Measurements from ENCODE around the gene CYP3A4.
"Not testable (repeated sequence)": the region's sequence is repeated elsewhere in the genome, so short reads cannot be mapped to it uniquely, and the experiment has no call there.

The CYP3A4 gene

DNA sequence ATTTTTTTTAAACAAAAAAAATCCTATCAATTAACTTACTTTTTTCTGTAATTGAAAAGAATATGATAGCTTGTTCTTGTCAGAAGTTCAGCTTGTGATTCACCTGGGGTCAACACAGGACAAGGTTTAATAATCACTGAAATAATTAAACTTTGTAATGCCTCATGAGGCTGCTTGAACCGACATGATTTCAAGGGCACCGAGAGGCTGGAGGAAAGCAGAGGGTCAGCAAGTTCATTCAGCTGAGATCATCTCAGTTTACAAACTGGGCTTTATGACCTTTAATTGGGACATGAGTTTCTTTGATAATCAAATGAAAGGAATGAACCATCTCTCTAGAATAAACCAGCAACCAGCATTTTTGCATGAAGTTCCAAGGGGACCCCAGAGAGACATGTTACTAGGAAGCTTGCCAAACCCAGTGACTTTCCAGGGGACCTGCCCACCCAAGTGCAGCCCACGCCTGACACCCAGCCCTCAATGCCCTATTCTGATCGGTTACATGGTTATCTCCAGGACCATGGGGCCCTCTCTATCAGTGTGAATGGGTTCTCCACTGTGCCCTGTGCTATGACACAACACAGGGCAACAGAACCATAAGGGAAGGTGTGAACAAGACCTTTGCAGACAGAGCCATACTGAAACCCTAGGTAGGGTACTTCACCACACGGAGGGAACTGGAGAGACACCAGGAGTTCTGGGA, 7.8 kb upstream of the CYP3A4 start:
- DNase-seq = no peak

DNA sequence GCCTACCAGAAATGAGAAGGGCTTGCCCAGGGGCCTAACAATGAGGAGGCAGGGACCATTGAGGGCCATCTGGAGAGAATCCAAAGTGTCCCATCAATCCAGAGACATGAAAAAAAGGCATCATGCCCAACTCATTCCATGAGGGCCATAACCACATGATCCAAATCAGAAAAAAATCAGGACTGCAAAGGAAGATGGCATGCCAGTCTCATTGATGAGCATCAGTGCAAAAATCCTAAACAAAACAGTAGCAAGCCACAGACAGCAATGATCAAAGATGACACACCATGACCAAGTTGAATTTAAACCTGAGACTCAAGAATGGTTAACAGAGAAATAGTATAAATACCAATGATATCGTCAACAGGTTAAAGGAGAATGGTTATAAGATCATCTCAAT, 7.0 kb upstream of the CYP3A4 start:
- no peak for DNase-seq

DNA sequence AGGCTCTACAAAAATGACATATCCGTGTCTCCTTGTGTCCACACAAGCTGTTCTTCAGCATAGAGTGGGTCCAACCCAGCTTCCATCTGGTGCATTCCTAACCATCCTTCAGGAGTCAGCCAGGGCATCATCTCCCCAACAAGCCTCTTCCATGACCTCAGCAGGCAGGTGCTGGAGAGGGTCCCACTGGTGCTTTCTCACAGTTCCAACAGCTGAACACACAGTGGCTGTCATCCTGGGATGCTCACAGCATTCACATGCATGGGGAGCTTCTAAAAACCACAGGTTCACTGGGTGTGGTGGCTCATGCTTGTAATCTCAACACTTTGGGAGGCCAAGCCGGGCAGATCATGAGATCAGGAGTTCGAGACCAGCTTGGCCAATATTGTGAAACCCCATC, 6.4 kb upstream of the CYP3A4 start:
- no peak for DNase-seq

DNA sequence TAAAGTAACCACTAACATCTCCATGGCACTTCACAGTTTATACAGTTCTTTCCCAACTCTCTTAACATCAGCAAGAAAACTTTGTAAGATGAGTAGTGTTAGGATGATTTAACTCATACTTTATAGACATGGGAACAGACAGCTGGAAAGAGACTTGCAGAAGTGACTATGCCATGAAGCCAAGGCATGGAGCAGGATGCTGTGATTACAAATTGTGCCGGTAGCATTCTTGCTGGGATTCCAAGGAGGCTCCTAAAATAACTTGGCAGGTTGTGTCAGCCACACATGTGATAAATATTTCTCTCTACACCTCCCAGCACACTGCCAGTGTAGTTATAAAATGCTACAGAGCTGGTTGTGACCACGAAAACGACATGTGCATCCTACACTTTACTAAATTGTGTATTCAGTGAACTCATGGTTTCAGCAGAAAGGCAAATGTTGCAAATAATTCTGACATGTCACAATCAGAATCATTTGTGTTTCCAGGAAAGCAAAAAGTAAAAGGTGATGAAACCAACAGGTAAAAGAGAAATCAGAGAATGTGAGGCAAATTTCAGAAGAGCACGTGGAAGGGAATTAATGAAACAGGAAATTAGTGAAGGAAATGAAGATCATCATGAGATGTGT, 5.6 kb upstream of the CYP3A4 start:
- DNase-seq = no peak

DNA sequence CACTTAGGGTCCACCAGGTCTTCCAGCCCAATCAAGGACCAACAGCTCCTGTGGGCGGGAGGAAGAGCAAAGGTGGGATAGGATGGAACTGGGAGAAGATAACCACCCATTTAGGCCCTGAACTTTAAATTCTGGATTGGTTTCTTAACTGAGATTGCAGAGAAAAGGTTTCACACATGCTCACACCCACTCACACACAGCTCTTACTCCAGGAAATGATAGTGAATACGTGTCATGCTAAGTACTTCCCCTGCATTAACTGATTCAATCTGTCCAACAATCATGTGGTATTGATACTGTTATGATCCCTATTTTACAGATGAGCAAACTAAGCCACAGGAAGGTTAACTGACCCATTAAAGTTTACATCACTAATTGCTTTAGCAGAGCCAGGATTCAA, 4.6 kb upstream of the CYP3A4 start:
- DNase-seq = no peak

DNA sequence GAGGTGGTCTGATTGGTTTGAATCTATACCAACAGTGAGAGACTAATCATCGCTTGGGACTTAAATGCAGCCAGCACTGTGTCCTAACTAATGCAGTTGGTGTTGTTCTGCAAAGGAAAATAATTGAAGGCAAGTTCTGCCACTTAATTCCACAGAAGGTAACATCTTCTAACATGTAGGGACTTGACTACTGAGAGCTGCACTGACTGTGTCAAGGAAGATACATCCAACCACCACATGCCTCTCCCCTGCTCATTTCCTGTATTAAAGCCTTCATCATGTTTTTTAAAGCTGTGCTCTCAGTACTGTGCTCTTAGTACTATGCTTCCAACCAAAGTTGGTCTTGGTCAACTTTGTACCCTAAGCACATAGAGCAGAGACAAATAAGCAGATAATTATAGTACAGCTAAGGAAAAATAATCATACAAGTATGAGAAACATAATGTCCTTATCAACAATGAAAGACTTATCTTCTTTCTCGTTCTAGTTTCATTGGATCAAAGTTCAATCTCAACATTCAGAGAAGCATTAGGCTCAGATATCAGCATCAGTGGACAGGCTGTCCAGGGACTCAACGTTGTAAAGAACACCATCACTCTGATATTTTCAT, 2.8 kb upstream of the CYP3A4 start:
- DNase-seq = no peak

DNA sequence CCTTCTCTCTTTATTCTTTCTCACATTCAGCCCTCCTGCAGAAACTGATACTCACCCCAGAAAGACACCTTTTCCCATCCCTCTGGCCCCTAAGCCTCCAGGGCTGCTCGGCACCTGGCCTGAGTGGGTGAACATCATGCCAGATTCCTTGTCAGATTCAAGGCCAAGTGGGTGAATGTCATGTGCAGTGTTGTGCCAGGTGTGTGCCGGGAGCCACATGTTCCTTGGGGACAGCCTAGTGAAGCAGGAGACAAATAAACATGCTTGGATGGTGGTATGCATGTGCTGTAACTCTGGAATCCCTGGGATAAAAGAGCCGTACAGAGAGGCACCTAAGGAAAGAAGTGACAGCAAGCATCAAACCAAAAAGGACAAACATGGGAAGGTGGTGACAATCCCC, 1.7 kb upstream of the CYP3A4 start:
- not testable (repeated sequence) for DNase-seq

DNA sequence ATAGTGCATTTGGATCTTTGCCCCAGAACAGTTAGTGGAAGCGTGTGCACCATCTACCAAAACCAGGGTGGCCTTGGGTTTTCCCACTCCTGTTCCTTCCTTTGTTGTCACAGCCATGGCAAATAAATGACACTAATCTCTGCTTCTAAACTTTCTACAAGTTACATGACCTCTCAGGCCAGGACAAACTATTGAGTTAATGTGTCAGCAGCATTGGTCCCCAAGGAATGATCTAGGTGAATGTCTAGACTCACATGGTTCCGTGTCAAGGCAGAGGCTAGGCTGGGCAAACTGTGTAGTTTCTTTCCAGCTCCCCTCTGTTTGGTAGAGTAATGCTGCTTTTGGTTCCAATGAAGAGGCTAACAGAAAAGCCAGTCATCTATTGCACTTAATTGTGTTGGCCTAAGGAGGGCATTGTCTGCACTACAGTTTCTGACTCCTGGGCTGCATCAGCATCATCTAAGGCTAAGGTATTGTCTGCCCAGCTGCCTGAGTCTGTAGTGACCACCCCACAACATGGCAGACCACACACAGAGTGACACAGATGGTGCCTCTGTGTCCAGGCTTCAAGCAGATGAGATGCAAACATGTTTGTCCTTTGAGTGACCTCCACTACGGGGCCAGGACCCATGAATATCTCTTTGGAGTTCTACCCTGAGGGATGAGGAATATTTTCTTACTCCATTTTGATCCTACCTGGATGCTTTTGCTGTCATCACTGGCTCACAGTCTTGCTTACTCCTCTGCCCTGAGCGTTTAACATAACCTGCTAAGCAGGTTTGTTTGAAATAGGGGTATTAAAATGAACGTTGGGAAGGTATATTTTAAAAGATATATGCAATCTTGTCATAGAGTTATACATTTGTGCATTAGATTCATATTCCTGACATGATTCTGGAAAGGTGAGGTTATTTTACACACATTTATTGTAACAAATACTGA, 1.7 kb downstream of the CYP3A4 start:
- DNase-seq = no peak

DNA sequence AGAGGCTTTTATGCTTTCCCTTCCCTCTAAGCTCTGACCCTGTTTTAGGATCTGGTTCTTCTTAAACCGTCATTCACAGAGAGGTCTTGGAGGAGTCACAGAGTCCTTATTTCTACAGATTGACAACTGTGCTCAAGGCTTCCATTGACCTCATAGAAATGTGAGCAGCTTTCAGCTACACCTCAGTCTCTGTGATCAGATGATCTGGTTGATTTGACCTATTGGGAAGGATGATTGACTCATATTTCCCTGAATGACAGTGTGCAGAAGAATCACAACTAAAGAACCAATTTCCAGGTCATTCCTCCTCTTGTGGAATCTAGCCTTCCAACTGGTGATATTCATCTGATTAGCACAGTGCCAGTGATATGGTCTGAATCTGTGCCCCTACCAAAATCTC, 3.4 kb downstream of the CYP3A4 start:
- no peak for DNase-seq

DNA sequence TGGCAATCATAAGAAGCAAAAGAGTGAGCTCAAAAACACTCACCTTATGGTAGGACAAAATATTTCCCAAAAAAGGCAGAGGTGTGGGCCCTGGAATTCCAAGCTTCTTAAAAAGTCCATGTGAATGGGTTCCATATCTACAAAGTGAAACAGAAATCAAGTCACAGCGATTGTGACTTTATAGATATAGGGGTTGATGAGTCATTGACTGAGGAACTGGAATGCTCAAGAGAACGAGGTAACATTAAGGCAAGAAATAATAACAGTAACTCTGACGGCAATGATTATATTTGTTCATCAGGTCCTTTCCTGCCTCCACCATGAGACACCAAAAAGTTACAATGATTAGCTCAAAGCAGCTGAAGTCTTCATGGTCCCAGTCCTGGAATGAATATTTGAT, 4.0 kb downstream of the CYP3A4 start:
- no peak for DNase-seq

DNA sequence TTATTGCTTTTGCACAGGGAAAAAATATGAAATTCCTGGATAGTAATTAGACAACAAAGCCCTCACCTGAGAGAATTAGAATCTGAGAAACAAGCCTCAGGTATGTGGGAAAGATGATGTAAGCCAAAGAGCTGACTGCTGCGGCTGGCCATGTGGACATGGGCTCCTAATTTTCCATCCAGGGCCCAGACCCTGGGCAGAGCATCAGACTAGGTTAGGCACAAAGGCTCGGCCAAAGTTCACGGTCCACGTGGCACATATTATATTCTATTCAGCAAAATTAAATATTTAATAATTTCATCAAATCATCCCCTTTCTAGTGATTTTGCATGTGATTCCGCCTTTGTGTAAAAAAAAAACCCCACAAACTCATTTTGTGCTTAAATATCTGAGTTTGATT, 5.1 kb downstream of the CYP3A4 start:
- no peak for DNase-seq

DNA sequence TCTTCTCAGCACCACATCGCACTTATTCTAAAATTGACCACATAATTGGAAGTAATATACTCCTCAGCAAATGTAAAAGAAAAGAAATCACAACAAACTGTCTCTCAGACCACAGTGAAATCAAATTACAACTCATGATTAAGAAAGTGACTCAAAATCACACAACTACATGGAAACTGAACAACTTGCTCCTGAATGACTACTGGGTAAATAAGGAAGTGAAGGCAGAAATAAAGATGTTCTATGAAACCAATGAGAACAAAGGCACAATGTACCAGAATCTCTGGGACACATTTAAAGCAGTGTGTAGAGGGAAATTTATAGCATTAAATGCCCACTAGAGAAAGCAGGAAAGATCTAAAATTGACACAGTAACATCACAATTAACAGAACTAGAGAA, 10.6 kb downstream of the CYP3A4 start:
- DNase-seq = not testable (repeated sequence)

DNA sequence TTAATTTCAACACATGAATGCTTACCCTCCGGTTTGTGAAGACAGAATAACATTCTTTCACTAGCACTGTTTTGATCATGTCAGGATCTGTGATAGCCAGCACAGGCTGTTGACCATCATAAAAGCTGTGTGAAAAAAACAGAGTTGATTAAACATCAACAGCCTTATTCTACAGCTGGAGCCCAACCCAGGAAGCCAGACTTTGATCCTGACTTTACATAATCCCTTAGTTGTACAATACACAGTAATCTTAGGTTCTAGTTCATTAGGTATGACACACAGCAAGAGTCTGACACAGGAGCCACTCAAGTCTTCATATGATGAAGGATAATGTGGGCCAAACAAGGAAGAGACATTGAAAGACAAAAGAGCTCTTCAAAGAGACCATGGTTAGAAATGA, 11.4 kb downstream of the CYP3A4 start:
- no peak for DNase-seq

DNA sequence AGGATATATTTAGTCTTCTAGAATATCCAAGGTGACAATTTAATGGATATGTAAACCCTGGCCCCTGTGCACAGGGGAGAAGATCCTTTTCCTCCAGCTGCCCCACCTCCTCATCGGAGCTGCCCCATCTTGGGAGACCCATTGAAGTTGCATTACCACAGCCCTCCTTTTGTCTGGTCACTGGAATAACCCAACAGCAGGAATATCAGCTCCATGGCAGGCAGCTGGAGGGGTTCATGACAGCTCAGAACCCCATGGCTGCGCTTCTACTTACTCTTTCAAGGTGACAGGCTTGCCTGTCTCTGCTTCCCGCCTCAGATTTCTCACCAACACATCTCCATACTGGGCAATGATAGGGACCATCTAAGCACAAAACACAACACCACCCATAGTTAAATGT, 14.5 kb downstream of the CYP3A4 start:
- not testable (repeated sequence) for DNase-seq

DNA sequence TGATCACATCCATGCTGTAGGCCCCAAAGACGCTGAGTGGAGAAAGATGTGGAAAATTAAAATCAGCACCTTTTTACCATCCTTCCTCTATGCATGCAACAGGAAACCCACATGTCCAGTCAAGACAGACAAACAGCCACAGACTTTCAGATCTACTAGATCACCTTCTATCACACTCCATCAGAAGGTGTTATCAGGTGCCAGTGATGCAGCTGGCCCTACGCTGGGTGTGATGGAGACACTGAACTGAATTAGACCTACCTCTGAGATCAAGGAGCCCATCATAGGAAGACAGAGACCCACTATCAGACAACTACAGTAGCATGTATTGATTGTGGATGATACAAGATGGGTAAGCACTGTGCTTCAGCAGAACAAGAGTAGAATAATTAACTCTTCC, 15.5 kb downstream of the CYP3A4 start:
- no peak for DNase-seq

DNA sequence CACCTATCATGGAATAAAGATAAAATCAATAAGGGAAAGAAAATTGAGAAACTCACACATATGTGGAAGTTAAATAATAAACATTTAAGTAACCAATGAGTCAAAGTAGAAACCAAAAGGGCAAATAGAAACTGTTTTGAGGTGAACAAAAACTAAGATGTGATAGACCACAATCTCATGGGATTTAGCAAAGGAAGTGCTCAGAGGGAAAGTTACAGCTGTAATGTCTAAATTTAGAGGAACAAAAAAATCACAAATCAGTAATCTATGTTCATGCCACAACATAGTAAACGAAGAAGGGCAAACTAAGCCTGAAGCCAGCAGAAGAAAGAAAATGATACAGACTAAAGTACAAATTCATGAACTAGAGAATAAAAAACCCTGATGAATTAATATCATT, 16.3 kb downstream of the CYP3A4 start:
- no peak for DNase-seq

DNA sequence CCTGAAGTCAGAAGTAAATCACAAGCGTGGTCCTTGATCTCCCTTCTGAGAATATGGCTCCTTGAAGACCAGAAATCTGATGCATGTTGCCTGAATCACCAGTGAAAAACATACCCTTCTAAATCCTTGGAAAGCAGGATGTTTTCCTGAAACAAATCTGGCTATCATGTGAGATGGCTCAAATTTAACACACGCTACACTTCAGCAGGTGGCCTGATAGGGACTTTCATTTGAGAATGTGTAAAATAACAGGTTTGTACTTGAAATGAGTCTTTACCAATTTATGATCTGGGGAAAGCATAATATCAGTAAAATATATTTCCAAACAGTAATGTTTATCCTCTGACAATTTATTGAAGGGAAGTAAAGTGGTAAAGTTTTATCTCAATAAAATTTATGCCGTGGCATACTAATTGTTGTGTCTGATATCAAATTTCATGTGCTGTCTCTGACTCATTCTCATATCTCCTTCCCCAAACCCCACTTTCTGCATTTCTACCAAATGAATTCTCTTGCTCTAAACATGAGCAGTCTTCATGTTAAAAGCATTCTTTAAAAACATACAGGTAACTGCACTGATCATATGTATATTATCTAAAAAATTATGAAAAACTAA, 17.4 kb downstream of the CYP3A4 start:
- DNase-seq = no peak

DNA sequence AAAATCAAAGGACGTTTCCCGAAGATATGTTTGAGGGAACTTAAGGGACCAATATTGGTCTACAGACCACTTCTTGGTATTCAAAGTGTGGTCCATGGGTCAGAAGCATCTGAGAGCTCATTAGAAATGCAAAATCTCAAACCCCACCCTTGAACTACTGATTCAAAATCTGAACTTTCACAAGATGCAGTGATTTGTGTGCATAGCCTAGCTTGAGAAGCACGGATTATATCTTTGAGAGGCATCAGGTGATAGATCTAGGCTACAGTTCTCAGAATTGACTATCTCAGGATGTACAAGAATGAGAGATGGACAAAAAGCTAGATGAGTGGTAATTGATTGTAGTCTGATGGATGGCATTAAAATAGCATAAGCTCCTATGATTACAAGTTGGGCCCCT, 19.5 kb downstream of the CYP3A4 start:
- DNase-seq = no peak

DNA sequence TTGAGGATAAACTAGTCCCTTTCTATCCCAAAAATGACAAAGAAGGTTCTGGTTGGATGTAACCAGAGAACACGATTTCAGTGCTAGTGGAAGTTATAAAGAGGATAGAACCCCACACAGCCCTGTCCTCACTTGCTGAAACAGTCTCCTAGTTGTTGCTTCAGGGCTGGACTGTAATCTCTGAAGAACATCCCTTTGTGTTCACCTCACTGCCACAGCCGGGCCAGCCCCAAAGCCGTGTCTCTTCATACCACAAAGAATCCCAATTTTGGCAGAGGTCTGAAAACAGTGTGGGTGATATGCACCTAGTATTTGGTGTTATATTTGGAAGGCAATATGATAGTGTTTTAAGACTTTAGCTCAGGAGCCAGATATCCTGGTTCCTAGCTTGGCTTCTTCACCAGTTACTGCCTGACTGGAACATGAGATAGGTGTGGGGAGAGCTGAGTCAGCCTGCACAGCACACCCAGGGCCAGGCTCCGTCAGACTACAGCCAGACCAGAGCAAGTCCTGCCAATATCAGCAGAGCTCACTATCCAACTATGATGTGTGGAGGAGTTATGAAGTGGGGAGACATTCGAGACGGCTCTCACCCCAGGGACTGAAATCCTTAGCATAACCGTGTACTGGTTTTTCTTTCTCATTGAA, 21.2 kb downstream of the CYP3A4 start:
- DNase-seq = no peak

DNA sequence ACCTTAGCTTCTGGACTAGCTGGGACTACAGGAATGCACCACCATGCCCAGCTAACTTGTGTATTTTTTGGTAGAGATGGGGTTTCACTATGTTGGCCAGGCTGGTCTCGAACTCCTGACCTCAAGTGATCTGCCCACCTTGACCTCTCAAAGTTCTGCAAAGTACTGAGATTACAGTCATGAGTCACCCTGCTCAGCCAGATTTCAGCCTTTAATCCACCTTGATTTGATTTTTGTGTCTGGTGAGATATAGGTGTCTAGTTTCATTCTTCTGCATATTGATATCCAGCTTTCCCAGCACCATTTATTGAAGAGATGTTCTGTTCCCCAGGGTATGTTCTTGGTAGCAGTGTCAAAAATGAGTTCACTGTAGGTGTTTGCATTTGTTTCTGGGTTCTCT, 28.9 kb downstream of the CYP3A4 start:
- DNase-seq = no peak

DNA sequence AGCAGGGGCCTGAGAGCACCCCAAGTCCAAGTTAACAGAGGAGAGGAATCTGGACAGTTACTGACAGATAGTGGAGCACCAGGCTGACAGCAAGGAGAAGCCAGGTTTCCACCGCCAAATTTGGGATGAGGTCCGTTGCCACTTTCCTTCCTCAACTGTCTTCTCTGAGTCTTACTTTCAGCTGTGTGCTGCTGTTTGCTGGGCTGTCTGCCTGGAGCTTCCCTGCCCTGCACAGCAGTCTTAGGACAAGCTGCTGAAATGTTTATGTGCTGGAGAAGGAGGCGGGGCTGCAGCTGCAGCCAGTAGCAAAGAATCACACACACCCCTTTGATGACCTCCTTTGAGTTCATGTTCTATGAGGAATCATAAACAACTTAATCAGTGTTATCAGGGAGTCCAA, 31.6 kb downstream of the CYP3A4 start:
- DNase-seq = no peak

DNA sequence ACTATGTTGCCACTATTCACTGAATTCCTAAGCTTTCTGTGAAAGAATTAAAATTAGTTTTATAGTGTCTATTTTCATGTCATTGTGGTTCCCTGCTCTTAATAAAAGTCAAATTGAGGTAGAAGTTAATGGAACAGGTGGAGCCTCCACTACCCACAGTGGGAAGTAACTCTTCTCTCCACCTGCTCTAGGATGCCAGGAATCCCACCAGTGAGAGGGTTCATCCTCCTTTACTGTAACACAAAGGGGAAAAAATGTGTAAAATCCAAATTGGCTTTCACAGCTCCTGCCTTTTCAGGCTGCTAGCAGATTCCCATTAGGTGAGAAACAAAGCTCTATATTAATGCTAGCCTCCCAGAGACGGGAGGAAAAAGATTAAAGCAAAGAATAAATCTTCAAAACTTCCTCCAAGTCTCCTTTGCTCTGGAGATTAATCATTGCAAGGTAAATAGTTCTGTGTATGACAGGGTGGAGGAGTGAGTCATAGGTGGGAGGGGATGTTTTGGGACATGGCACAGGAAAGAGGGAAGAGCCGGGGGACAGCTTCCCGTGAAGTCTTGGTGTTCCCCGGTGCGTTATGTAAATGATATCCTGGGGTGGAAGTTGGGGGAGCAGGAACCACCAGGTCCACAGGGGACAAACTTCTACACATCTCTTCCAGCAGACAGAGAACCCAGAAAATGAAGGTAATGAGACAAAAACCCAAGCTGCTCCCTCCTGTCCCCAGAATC, 32.5 kb downstream of the CYP3A4 start:
- not testable (repeated sequence) for DNase-seq
